ENCODE results near the gene MRPL55.
A peak's percentile ranks its signal among the peaks of the same experiment; 100 is the strongest.

The MRPL55 gene

DNA sequence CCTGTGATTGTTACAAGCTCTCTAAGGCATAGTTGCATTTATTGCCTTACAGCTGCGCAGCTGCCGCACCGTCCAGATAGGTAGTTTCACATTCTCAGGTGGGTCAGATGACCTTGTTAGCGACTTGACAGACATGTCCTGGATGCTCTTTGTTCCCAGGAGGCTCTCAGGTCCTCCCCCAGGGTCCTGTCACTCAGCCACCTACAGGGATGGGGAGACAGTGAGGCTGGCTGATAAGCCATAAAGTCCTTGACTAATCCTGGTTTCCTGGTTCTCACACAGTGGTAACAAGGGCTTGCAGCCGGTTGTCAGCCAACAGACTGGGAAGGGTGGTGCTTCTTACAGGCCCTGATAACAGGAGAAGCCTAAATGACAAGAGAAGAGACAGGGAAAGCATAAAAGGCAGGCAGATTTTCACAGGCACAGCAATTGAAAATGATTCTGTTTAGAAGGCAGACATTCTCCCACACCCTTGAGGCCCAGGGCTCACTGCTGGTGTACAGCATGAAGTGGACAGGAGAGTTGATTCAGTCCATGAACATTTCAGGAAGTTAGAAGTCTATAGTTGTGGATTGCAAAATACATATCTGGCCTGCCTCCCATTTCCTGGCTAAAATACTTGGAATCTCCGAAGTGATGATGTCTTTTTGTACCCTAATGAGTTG is 23.7 kb downstream of the MRPL55 start:
- Histone ChIP-seq H3K9ac (ENCODE audit: low read length) (peak overlapping the region; percentile 94), H3K4me3 (ENCODE audit: low read depth in 1 of 2, low read length in 2 of 2) (peak overlapping the region in 1 of 2 donors; percentile 83), H3K4me1 (ENCODE audit: insufficient read depth, low read length) (peaks cover 76% of the 10 kb centered on the region)

DNA sequence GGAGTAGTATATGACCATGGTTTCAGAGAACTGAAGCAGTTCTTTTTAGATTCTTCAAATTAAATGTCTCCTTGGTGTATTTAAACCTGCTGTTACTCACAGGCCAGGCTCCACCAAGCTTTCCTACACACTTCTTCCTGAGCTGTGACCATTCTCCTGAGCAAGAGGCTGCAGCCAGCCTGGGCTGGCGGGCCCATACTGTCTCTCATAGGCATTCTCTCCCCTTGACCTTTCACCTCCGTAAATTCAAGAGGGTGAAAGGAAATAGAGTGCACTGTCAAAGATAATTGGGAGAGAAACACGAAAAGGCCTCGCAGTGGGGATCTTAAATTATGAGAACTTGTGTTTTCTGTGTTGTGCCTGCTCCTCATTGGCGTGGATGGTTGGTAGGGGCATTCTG is 24.3 kb downstream of the MRPL55 start:
- H3K4me3 ChIP-seq (ENCODE audit: low read depth in 1 of 2, low read length in 2 of 2), result peak overlapping the region in 1 of 2 donors; percentile 83
- no peak overlapping the region for H3K27ac ChIP-seq (ENCODE audit: low read depth, low read length)

More for the DNA sequence above, 23.7 kb downstream of the MRPL55 start:
- no peaks in the 10 kb centered on the region for H3K27me3 ChIP-seq (ENCODE audit: control insufficient read depth in 1 of 2, insufficient read depth in 2 of 2, low read length in 2 of 2)
- H3K9me3 ChIP-seq (ENCODE audit: low read length), result no peaks in the 10 kb centered on the region
- H3K27ac ChIP-seq (ENCODE audit: low read depth, low read length), result no peak overlapping the region
- H3K36me3 ChIP-seq (ENCODE audit: insufficient read depth, low read length), result peaks cover 6% of the 10 kb centered on the region

GRCh38 chr1:228084325-228084724 is 24.8 kb downstream of the MRPL55 start:
- Histone ChIP-seq H3K9me3 (ENCODE audit: low read length) (no peaks in the 10 kb centered on the region), H3K4me3 (ENCODE audit: low read depth in 1 of 2, low read length in 2 of 2) (peak overlapping the region; percentile 70 to 83), H3K4me1 (ENCODE audit: insufficient read depth, low read length) (peaks cover 65% of the 10 kb centered on the region), H3K27me3 (ENCODE audit: control insufficient read depth in 1 of 2, insufficient read depth in 2 of 2, low read length in 2 of 2) (no peaks in the 10 kb centered on the region), H3K9ac (ENCODE audit: low read length) (peak overlapping the region; percentile 94), H3K27ac (ENCODE audit: low read depth, low read length) (peak overlapping the region; percentile 98), H3K36me3 (ENCODE audit: insufficient read depth, low read length) (peaks cover 6% of the 10 kb centered on the region)

More for the DNA sequence above, 24.3 kb downstream of the MRPL55 start:
- H3K27me3 ChIP-seq (ENCODE audit: control insufficient read depth in 1 of 2, insufficient read depth in 2 of 2, low read length in 2 of 2), result no peaks in the 10 kb centered on the region
- H3K36me3 ChIP-seq (ENCODE audit: insufficient read depth, low read length), result peaks cover 6% of the 10 kb centered on the region
- peaks cover 70% of the 10 kb centered on the region for H3K4me1 ChIP-seq (ENCODE audit: insufficient read depth, low read length)
- no peaks in the 10 kb centered on the region for H3K9me3 ChIP-seq (ENCODE audit: low read length)
- peak overlapping the region; percentile 94 for H3K9ac ChIP-seq (ENCODE audit: low read length)

GRCh38 chr1:228083871-228084278 is 25.2 kb downstream of the MRPL55 start:
- Histone ChIP-seq H3K4me3 (ENCODE audit: low read depth in 1 of 2, low read length in 2 of 2) (peak overlapping the region; percentile 70 to 83), H3K9ac (ENCODE audit: low read length) (peak overlapping the region; percentile 94), H3K27me3 (ENCODE audit: control insufficient read depth in 1 of 2, insufficient read depth in 2 of 2, low read length in 2 of 2) (no peaks in the 10 kb centered on the region), H3K36me3 (ENCODE audit: insufficient read depth, low read length) (peaks cover 4% of the 10 kb centered on the region), H3K27ac (ENCODE audit: low read depth, low read length) (peak overlapping the region; percentile 98), H3K4me1 (ENCODE audit: insufficient read depth, low read length) (peaks cover 60% of the 10 kb centered on the region), H3K9me3 (ENCODE audit: low read length) (no peaks in the 10 kb centered on the region)

DNA sequence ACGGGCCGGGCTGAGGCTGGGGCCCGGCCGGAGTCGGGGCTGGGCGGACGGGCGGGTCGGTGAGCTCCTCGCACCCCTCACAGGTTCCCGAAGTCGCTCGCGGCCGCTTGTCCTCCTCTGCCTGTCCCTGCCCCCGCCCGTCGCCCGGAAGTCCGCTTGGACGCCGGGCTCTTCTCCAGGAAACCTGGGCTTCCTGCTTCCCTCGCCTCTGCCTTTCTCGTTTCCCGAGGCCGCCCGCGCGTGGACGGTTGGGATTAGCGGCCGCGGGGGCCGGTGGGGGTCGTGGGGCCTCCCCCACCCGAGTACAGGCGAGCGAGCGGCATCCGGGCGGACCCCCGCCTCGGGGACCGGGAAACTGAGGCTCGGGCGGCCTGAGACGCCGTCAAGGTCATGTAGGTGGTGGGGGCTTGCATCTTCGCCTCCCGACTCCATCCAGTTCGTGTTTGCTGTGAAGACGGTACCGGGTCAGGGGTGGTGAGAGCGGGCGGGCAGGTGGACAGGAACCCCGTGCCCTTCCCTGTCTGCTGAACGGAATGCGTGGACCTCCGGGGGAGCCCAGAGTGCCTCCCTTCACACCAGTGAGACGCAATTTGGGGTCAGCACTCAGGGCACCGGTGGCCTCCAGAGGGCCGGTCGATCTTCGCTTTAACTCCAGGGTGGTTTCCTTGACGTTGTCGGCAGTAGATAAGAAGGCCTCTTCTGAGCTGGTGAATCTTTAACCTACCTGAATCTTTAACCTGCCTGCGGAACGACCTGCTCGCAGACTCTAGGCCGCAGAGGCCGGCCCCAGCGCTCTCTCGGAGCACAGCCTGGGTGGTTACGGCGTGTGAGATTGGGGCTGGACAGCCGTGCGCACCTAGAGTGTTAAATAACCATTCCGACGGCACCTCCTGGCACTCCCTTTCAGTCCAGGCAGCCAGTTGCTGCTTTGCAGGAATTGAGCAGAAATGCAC is 25.9 kb downstream of the MRPL55 start:
- Histone ChIP-seq H3K36me3 (ENCODE audit: insufficient read depth, low read length) (no peaks in the 10 kb centered on the region), H3K4me1 (ENCODE audit: insufficient read depth, low read length) (peaks cover 54% of the 10 kb centered on the region), H3K4me3 (ENCODE audit: low read depth in 1 of 2, low read length in 2 of 2) (peak overlapping the region; percentile 70 to 83), H3K27ac (ENCODE audit: low read depth, low read length) (peak overlapping the region; percentile 98), H3K9me3 (ENCODE audit: low read length) (no peaks in the 10 kb centered on the region), H3K27me3 (ENCODE audit: control insufficient read depth in 1 of 2, insufficient read depth in 2 of 2, low read length in 2 of 2) (no peaks in the 10 kb centered on the region), H3K9ac (ENCODE audit: low read length) (peak overlapping the region; percentile 94)

- Histone ChIP-seq H3K27me3 (ENCODE audit: control insufficient read depth in 1 of 2, insufficient read depth in 2 of 2, low read length in 2 of 2) (no peaks in the 10 kb centered on the region), H3K36me3 (ENCODE audit: insufficient read depth, low read length) (no peaks in the 10 kb centered on the region), H3K4me3 (ENCODE audit: low read depth in 1 of 2, low read length in 2 of 2) (peak within 1 kb of the TSS; percentile 83 to 89), H3K4me1 (ENCODE audit: insufficient read depth, low read length) (peaks cover 48% of the 10 kb centered on the region), H3K27ac (ENCODE audit: low read depth, low read length) (peak within 1 kb of the TSS; percentile 98), H3K9ac (ENCODE audit: low read length) (peak within 1 kb of the TSS; percentile 94), H3K9me3 (ENCODE audit: low read length) (no peaks in the 10 kb centered on the region)
Observed at GRCh38 chr1:228082214-228082917, 26.7 kb downstream of the MRPL55 start, which contains the start of gene ARF1. ARF1 (plus strand) TSS chr1:228082708; CDS start chr1:228097115, 14,407 bp downstream.

- Histone ChIP-seq H3K27ac (ENCODE audit: low read depth, low read length) (peak overlapping the region; percentile 82), H3K4me3 (ENCODE audit: low read depth in 1 of 2, low read length in 2 of 2) (peak overlapping the region; percentile 83 to 89), H3K9ac (ENCODE audit: low read length) (peak overlapping the region; percentile 57), H3K9me3 (ENCODE audit: low read length) (no peaks in the 10 kb centered on the region), H3K36me3 (ENCODE audit: insufficient read depth, low read length) (no peaks in the 10 kb centered on the region), H3K27me3 (ENCODE audit: control insufficient read depth in 1 of 2, insufficient read depth in 2 of 2, low read length in 2 of 2) (no peaks in the 10 kb centered on the region), H3K4me1 (ENCODE audit: insufficient read depth, low read length) (peaks cover 44% of the 10 kb centered on the region)
Observed at GRCh38 chr1:228081578-228082213, 27.4 kb downstream of the MRPL55 start.

DNA sequence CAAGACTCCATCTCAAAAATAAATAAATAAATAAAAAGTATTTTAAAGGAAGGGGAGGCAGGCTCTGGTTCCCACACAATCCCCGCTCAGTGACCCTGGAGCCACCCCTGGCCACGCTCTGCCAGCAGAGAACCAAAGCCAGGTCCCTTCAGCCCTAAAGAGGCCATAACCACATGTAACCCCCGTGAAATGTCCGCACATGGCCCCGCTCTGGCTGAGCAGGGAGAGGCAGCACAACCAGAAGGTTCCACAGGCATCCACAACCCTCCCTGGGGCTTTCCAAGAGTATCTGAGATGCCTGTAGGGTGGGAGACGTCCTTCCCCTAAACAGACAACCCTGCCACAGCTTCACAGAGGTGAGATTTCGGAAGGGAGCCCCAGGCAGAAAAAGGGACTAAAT is 28.0 kb downstream of the MRPL55 start:
- H3K4me1 ChIP-seq (ENCODE audit: insufficient read depth, low read length), result peaks cover 39% of the 10 kb centered on the region
- H3K36me3 ChIP-seq (ENCODE audit: insufficient read depth, low read length), result no peaks in the 10 kb centered on the region
- peak overlapping the region; percentile 83 to 89 for H3K4me3 ChIP-seq (ENCODE audit: low read depth in 1 of 2, low read length in 2 of 2)
- H3K27ac ChIP-seq (ENCODE audit: low read depth, low read length), result no peak overlapping the region
- H3K9ac ChIP-seq (ENCODE audit: low read length), result peak overlapping the region; percentile 57
- H3K27me3 ChIP-seq (ENCODE audit: control insufficient read depth in 1 of 2, insufficient read depth in 2 of 2, low read length in 2 of 2), result no peaks in the 10 kb centered on the region
- H3K9me3 ChIP-seq (ENCODE audit: low read length), result no peaks in the 10 kb centered on the region

- H3K9me3 ChIP-seq (ENCODE audit: low read length), result no peaks in the 10 kb centered on the region
- no peak overlapping the region for H3K4me3 ChIP-seq (ENCODE audit: low read depth in 1 of 2, low read length in 2 of 2)
- H3K4me1 ChIP-seq (ENCODE audit: insufficient read depth, low read length), result peaks cover 25% of the 10 kb centered on the region
- no peak overlapping the region for H3K9ac ChIP-seq (ENCODE audit: low read length)
- H3K27me3 ChIP-seq (ENCODE audit: control insufficient read depth in 1 of 2, insufficient read depth in 2 of 2, low read length in 2 of 2), result no peaks in the 10 kb centered on the region
- H3K36me3 ChIP-seq (ENCODE audit: insufficient read depth, low read length), result no peaks in the 10 kb centered on the region
- no peak overlapping the region for H3K27ac ChIP-seq (ENCODE audit: low read depth, low read length)
Observed at GRCh38 chr1:228079601-228080263, 29.4 kb downstream of the MRPL55 start.

GRCh38 chr1:228079013-228079412 is 30.1 kb downstream of the MRPL55 start:
- Histone ChIP-seq H3K27ac (ENCODE audit: low read depth, low read length) (no peak overlapping the region), H3K9ac (ENCODE audit: low read length) (no peak overlapping the region), H3K36me3 (ENCODE audit: insufficient read depth, low read length) (no peaks in the 10 kb centered on the region), H3K4me3 (ENCODE audit: low read depth in 1 of 2, low read length in 2 of 2) (no peak overlapping the region), H3K27me3 (ENCODE audit: control insufficient read depth in 1 of 2, insufficient read depth in 2 of 2, low read length in 2 of 2) (no peaks in the 10 kb centered on the region), H3K9me3 (ENCODE audit: low read length) (no peaks in the 10 kb centered on the region), H3K4me1 (ENCODE audit: insufficient read depth, low read length) (peaks cover 17% of the 10 kb centered on the region)

Measured in muscle layer of colon (tissue), 2 donors.